Activated T-helper 9 cell treated with anti-CD3 and anti-CD28 coated beads, Interleukin-2, amount 50 U/mL, for 16 hours (primary cell): ENCODE results near the gene ARID3B.

Experiments used
- DNase-seq: peaks from one replicate; pipeline ENCODE4 v3.0.0-alpha.2; 2020; ENCODE audit warnings: low read depth

ARID3B gene

DNA sequence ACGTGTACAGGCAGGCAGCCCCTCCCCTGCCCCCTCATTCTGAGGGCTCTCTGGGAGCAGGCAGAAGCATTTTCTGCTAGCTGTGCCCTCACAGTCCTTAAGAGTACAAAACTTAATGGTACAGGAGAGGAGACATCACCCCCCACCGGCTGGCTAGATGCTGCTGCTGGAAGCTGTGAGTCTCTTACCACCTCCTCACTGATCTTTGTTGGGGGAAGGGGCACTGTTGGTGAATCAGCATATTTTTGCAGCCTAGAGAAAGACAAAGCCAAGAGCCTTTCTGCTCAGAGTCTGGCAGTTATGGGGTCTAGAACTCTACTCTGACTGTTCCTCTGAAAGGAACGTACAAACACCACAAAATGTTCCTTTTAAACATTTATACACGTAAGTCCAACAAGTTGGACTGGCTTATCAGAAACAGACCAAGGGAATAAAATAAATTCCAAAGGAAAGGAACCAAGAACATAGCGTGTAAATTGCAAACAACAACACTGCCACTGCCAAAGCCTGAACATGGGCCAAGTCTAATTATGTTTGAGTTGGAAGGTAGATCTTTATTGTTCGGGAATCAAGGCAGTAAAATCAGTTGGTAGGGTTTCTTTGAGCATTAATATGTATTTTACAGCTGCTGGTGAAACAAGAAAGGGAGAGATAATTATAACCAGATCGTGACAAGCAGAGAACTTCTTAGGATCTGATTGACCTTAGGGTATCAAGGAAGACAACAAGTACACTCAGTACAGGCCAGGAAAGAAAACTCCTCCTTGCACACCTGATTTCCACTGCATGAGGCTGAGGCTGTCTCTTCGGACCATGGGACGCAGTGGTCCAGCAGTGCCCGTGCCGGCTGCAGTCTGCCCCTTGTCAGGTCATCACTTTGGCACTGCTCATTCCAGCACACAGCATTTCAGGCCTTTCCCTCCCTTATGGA is 102.0 kb downstream of the ARID3B start:
- no peak for DNase-seq

DNA sequence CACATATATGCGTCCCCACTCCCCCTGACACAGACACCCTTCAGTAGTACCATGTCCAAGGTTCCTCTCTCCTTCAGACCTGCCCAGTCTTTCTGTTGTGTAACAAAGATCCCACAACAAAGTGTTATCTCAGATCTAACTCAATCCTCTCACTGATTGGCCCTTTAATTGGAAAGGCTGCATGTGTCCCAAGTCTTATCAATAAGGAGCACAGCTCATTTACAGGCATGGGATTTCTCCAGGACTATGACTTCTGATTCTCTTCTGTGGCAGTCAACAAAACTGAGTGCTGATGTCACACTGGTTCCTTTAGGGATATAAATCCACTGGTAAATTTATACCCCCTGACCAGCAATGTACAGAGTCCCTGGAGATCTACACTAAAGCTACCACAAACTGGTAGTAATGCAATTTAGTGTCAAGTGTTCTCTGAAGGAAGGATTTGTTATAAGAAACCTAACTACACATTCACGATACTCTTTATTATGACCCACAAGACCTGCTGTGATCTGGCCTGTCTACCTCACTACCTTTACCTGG is 102.7 kb downstream of the ARID3B start:
- no peak for DNase-seq

GRCh38 chr15:74646480-74646879 is 105.5 kb downstream of the ARID3B start:
- DNase-seq = no peak
